HG03280 (cell line): Measurements from ENCODE around the gene AOX1.
"Not testable (repeated sequence)": the region's sequence is repeated elsewhere in the genome, so short reads cannot be mapped to it uniquely, and the experiment has no call there.

Experiments
- ATAC-seq: cut with Tn5 transposase; IDR thresholded peaks from one replicate; pipeline ENCODE4 v1.9.1; 2021; ENCODE audit warnings: mild to moderate bottlenecking, moderate library complexity; ENCODE audit not compliant: unreplicated experiment

The AOX1 gene

DNA sequence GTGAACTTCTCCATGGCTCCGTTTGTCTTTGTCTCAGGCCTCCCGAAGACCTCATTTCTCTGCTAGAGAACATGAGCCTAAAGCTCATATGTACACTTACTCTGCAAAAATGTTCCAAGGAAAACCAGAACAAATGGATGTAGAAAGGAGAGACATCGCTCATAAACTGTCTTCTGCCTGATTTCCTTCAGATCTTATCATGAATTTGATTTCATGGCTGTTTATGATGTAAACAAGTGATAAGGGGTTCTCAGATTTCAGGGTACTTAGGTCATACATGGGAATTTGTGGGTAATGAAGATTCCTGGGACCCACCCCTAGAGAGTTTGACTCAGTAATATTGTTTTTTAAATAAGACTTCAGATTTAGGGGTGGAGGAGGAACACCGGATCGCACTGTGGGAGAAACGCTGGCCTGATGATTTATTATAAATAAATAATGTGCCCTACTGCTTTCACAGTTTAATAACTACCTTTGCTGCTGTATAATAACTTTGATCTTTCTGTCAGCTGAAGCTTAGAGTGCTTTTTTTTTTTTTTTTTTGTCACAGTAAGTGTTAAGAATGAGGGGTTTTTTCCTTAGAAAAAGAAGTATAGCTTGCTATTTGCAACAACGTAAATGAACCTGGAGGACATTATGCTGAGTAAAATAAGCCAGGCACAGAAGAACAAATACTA, 14.9 kb downstream of the AOX1 start:
- ATAC-seq, result no peak

GRCh38 chr2:200602584-200602983, 16.8 kb downstream of the AOX1 start:
- no peak for ATAC-seq

- no peak for ATAC-seq
Measured at GRCh38 chr2:200603972-200604371, 18.2 kb downstream of the AOX1 start.

DNA sequence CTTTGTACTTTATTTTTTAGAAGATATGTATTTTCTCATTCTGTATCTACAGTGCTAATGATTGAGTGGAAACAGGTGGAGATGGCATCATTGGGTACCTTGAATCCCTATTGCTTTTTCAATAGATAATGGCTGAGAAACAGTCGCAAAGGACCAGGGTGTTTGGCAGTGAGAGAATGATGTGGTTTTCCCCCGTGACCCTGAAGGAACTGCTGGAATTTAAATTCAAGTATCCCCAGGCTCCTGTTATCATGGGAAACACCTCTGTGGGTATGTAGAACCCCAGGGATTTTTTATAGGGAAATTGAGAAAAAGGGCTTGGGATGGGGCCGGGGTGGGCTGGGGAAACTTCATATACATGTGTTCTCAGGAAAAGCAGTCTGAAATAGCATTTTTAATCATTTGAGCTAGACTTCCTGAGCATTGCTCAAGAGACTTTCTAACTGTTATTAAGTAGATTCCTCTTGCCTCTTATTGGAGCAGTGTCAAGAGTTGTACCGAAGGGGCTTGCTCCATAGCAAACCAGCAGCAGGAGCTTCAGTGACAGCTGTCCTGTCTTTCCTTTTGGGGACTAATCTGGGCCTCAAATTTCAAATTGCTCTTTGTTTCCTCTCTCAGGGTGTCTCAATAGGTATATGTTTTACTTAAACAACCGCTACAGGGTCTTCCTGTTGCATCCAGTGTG, 18.9 kb downstream of the AOX1 start:
- ATAC-seq, result no peak

DNA sequence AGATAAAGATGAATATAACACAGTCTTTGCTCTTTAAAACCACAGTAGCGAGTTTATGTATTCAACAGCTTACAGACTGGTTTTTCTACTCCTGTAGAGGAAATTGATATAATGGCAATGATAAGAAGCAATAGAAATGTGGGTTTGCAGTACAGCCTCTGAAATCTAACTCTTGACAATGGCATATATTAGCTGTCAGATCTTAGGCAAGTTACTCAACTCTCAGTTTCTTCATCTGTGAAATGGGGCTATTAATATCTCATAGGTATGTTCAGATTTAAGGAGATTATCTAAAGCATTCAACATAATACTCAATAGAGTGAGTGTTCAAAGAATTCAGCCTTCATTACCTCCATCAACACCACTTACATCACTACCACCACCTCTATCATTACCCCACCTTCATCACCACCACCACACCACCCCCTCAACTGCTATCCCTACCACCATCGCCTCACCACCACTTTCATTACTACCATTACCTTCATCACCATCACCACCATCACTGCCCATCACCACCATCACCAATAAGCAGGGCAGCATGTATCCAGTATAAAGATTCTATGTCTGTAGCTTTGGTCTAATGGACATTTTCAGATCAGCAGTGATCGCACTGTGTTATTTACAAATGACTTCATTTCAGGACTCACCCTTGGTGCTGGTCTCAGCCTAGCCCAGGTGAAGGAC, 22.7 kb downstream of the AOX1 start:
- ATAC-seq, result no peak

- ATAC-seq, result no peak
Measured at GRCh38 chr2:200609028-200609614, 23.3 kb downstream of the AOX1 start.

GRCh38 chr2:200610217-200610616, 24.4 kb downstream of the AOX1 start:
- not testable (repeated sequence) for ATAC-seq

DNA sequence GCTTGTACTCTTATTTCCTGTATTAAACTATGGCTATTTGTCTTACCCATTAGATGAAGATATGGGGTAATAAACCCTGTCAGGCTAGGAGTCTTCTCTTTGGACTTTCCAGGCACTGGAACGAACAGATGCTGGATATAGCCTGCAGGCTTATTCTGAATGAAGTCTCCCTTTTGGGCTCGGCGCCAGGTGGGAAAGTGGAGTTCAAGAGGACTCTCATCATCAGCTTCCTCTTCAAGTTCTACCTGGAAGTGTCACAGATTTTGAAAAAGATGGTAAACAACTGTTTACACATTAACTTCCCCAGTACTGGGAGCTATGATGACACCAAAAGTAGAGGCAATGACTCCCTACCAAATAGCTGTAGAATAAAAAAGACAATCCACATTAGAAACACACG, 27.9 kb downstream of the AOX1 start:
- ATAC-seq, result no peak

- ATAC-seq, result no peak
Measured at GRCh38 chr2:200614249-200614648, 28.4 kb downstream of the AOX1 start.

DNA sequence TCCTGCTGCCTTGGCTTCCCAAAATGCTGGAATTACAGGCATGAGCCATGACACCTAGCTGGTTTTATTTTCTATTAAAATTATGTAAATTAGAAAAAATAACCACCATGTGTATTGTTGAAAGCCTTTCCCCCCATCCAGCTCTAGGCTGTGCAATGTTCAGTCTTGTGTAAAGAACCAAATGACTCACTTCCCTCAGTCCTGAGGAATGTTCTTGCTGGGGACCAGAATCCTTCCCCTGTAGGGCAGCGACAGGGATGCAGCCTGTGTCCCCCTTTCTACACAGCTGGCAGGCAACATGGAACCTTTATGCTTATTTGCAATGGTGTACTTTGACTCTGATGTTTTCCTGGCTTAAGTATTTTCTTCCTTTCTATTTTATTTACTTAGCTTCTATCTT, 29.4 kb downstream of the AOX1 start:
- no peak for ATAC-seq

GRCh38 chr2:200616193-200616592, 30.4 kb downstream of the AOX1 start:
- peak; percentile 45 for ATAC-seq

DNA sequence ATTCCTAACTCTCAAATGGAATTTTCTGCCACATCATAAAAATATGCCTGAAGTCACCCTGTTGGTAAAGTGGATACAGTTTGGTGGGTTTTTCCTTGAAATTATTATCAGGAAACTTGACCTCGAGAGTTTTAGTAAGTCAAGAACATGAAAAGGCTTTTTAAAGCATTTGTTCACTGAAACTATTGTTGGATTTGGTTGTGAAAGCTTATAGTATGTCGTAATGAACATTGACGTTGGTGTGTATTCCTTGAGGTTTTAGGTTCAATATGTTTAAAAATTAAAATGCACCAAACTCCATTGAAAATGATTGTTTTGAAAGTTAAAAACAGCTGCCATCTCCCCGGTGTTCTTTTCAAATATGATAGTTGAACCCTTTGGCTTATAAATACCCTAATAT, 30.8 kb downstream of the AOX1 start:
- ATAC-seq, result no peak

- ATAC-seq, result no peak
Measured at GRCh38 chr2:200617156-200618053, 31.6 kb downstream of the AOX1 start.

GRCh38 chr2:200618054-200618419, 32.2 kb downstream of the AOX1 start:
- ATAC-seq, result no peak

DNA sequence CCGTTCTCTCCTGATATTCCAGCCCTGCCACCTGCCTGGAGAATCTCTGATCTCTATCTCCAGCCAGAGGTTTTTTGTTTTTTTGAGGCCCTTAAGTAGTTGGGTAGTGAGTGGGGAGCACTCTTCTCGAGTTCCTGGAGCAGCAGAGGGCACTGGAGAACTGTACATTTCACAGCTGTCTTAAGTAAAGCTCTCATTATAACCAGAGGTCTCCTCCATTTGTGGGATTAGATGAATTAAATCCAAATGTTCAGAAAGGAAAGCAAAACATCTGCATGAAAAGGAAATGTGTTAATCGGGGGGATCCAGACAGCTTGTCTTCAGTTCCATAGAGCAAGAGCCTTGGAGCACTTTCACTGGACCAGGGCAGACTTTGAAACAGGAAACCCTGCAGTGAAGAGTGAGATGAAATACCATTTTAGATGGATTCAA, 32.8 kb downstream of the AOX1 start:
- ATAC-seq, result no peak

DNA sequence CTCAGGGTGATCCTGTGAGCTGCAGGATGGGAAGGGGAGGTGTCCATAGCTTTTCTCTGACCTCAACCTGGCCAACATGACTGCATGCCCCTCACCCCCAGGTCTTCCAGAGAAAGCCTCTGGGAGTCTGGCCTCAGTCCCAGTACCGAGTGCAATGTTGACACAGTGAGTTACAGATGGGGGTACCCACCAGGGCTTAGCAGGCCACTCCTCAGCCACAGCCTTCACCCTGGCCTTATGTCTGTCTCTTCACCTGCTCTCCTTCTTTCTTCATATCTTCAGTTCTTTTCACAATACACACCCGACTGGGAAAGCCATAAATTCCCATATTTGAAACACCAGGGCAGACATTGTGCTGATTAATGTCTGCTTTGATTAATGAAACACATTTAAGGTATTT, 33.5 kb downstream of the AOX1 start:
- no peak for ATAC-seq

DNA sequence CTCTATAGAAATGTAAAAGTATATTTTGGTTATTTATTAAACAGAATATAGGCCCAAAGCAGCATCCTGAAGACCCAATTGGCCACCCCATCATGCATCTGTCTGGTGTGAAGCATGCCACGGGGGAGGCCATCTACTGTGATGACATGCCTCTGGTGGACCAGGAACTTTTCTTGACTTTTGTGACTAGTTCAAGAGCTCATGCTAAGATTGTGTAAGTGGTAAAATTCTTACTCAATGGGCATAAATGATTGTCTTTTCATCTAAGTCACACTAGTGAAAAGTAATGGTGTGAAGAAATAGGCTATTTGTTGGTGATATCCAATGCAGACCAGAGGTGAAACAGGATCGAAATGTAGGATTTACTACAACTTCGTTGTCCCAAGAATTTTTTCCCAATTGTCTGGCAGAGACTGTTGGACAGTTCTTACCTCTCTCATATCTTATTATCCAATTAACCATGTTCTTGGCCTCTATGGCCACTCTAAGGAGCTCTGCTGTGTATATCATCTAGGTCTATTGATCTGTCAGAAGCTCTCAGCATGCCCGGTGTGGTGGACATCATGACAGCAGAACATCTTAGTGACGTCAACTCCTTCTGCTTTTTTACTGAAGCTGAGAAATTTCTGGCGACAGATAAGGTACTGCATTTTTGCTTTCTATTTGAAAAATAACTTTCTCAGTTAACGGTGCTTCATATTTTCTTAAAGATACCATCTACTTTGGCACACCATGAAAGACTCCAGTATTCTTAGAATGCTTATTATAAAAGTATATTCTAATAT, 35.0 kb downstream of the AOX1 start:
- no peak for ATAC-seq

GRCh38 chr2:200622106-200622505, 36.3 kb downstream of the AOX1 start:
- ATAC-seq, result no peak

DNA sequence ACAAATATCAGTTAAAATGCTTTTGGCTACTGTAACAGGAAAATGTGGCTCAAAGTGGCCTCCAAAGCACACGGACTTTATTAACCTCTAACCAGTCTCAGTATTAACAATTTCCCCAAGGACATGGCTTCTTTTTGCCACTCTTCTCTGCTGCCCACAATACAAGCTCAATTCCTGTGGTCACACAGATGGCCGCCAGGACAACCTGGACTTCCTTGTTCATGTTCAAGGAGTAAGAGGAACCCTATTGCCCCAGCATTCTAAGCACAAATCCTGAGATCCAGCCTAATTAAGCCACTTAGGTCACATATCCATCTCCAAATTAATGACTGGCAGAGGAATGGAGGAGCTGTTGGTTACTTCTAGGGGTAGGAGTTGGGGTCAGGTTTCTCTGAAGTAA, 38.2 kb downstream of the AOX1 start:
- ATAC-seq, result no peak

- no peak for ATAC-seq
Measured at GRCh38 chr2:200624658-200625057, 38.8 kb downstream of the AOX1 start.
